Measurements from ENCODE around the gene NCL.

NCL gene

GRCh38 chr2:231429901-231430300 lies 34.4 kb downstream of the NCL start:
- Mint-ChIP-seq H3K4me1 (peaks cover 4% of the 10 kb centered on the region), H3K27ac (no peak overlapping the region), H3K27me3 (peaks cover 6% of the 10 kb centered on the region), H3K4me3 (no peak overlapping the region), H3K36me3 (peaks cover 10% of the 10 kb centered on the region), H3K9me3 (peaks cover 15% of the 10 kb centered on the region)
- DNase-seq (ENCODE audit: low spot score in 2 of 2) (no peak), ATAC-seq (ENCODE audit: low read depth) (no peak)

- ATAC-seq (ENCODE audit: low read depth) (no peak), DNase-seq (ENCODE audit: low spot score in 2 of 2) (no peak)
- H3K36me3 Mint-ChIP-seq, result peaks cover 10% of the 10 kb centered on the region
- H3K4me3 Mint-ChIP-seq, result no peak overlapping the region
- peaks cover 15% of the 10 kb centered on the region for H3K9me3 Mint-ChIP-seq
- H3K27me3 Mint-ChIP-seq, result peaks cover 6% of the 10 kb centered on the region
- no peak overlapping the region for H3K27ac Mint-ChIP-seq
- H3K4me1 Mint-ChIP-seq, result peaks cover 4% of the 10 kb centered on the region
Observed at GRCh38 chr2:231429152-231429551, 35.1 kb downstream of the NCL start.

GRCh38 chr2:231427116-231427515 lies 37.2 kb downstream of the NCL start:
- Mint-ChIP-seq H3K27me3 (peaks cover 6% of the 10 kb centered on the region), H3K4me1 (peaks cover 4% of the 10 kb centered on the region), H3K9me3 (peaks cover 14% of the 10 kb centered on the region), H3K4me3 (no peak overlapping the region), H3K27ac (no peak overlapping the region), H3K36me3 (peaks cover 10% of the 10 kb centered on the region)
- DNase-seq (ENCODE audit: low spot score in 2 of 2) (no peak), ATAC-seq (ENCODE audit: low read depth) (no peak)

DNA sequence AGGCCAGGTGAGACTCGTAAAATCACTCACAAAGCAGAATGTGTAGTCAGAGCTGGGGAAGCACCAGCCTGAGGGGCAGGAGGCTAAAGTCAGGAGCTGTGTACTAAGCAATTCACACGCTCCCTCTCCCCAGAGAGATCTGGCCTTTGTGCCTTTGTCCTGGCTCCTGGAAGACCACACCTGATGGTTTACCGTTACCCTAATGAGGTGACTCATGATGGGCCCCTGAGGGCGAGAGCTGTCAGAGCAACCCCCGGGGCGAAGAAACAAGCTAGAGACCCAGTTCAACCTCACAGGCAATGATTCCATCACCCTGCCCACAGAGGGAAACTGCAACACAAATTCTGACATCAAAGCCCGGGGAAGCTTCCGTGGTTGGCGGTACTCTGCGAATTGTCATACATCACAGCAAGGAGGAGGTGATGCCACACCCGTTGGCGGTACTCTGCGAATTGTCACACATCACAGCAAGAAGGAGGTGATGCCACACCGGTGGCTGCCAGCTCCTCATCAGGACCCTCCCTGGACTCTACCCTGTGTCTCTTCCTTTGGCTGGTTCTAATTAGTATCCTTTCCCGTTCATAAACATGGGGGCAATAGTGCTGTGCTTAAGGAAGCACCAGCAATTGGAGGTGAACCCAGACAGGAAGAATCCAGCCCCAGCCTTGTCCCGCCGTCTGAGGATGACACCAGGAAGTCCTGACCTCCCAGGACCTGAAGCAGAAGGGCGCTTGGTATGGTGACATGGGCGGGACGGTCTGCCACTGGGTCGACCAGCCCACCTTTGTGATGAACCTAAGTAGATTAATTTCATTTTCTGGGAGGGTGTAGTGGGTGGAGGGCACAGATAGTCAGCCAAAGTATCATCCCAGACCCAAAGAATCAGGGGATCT lies 38.2 kb downstream of the NCL start:
- no peak for ATAC-seq (ENCODE audit: low read depth)
- peaks cover 6% of the 10 kb centered on the region for H3K9me3 Mint-ChIP-seq
- H3K4me3 Mint-ChIP-seq, result no peak overlapping the region
- H3K27ac Mint-ChIP-seq, result no peak overlapping the region
- DNase-seq (ENCODE audit: low spot score in 2 of 2), result no peak
- peaks cover 3% of the 10 kb centered on the region for H3K36me3 Mint-ChIP-seq
- peaks cover 4% of the 10 kb centered on the region for H3K4me1 Mint-ChIP-seq
- H3K27me3 Mint-ChIP-seq, result peaks cover 2% of the 10 kb centered on the region

GRCh38 chr2:231425291-231425810 lies 38.9 kb downstream of the NCL start:
- Mint-ChIP-seq H3K9me3 (peaks cover under 1% of the 10 kb centered on the region), H3K27ac (no peak overlapping the region), H3K27me3 (no peaks in the 10 kb centered on the region), H3K4me1 (peaks cover 4% of the 10 kb centered on the region), H3K36me3 (no peaks in the 10 kb centered on the region), H3K4me3 (no peak overlapping the region)
- ATAC-seq (ENCODE audit: low read depth) (no peak), DNase-seq (ENCODE audit: low spot score in 2 of 2) (no peak)

GRCh38 chr2:231423176-231423575 lies 41.1 kb downstream of the NCL start:
- peaks cover 5% of the 10 kb centered on the region for H3K27me3 Mint-ChIP-seq
- DNase-seq (ENCODE audit: low spot score in 2 of 2) (no peak), ATAC-seq (ENCODE audit: low read depth) (no peak)
- no peaks in the 10 kb centered on the region for H3K4me1 Mint-ChIP-seq
- no peaks in the 10 kb centered on the region for H3K36me3 Mint-ChIP-seq
- H3K27ac Mint-ChIP-seq, result no peak overlapping the region
- H3K9me3 Mint-ChIP-seq, result no peaks in the 10 kb centered on the region
- no peak overlapping the region for H3K4me3 Mint-ChIP-seq

DNA sequence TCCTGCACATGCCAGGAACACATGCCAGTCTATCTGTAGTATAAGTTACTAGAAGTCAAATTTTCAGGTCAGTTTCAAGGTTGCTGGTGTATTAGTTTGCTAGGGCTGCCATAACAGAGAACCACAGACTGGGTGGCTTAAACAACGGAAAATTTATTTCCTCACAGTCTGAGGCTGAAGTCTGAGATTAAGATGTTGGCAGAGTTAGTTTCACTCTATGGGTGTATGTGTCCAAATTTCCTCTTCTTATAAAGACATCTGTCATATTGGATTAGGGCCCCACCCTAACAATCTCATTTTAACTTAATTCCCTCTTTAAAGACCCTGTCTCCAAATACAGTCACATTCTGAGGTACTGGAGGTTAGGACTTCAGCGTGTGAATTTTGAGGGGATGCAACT lies 42.2 kb downstream of the NCL start:
- H3K27ac Mint-ChIP-seq, result no peak overlapping the region
- H3K4me1 Mint-ChIP-seq, result no peaks in the 10 kb centered on the region
- H3K36me3 Mint-ChIP-seq, result no peaks in the 10 kb centered on the region
- DNase-seq (ENCODE audit: low spot score in 2 of 2) (no peak), ATAC-seq (ENCODE audit: low read depth) (no peak)
- H3K27me3 Mint-ChIP-seq, result peaks cover 5% of the 10 kb centered on the region
- H3K9me3 Mint-ChIP-seq, result no peaks in the 10 kb centered on the region
- H3K4me3 Mint-ChIP-seq, result no peak overlapping the region

DNA sequence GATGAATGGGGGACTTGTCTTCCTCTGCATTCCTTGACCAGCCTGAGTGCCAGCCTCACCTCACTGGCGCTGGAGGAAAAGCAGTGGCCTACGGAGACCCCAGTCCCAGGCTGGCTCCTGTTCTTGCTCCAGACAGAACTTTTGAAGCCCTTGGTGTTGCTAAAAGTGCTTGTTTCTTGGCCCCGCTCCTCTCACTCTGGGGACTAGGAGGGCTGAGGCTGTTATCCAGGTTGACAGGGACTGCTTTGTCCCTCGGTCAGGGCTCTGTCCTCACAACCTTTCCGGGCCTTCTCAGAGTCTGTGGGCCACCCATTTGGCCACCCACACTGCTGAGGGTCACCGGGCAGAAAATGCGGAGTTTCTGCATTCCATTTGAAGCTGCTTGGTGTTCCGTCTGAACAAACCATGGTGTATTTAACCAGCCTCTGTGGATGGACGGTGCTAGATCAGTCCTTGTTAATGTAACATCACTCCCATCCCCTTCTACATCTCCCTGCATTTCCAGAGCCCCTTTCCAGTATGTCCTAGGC lies 43.2 kb downstream of the NCL start:
- DNase-seq (ENCODE audit: low spot score in 2 of 2) (no peak), ATAC-seq (ENCODE audit: low read depth) (no peak)
- Mint-ChIP-seq H3K4me1 (no peaks in the 10 kb centered on the region), H3K27me3 (peaks cover 5% of the 10 kb centered on the region), H3K4me3 (no peak overlapping the region), H3K36me3 (no peaks in the 10 kb centered on the region), H3K27ac (no peak overlapping the region), H3K9me3 (no peaks in the 10 kb centered on the region)

DNA sequence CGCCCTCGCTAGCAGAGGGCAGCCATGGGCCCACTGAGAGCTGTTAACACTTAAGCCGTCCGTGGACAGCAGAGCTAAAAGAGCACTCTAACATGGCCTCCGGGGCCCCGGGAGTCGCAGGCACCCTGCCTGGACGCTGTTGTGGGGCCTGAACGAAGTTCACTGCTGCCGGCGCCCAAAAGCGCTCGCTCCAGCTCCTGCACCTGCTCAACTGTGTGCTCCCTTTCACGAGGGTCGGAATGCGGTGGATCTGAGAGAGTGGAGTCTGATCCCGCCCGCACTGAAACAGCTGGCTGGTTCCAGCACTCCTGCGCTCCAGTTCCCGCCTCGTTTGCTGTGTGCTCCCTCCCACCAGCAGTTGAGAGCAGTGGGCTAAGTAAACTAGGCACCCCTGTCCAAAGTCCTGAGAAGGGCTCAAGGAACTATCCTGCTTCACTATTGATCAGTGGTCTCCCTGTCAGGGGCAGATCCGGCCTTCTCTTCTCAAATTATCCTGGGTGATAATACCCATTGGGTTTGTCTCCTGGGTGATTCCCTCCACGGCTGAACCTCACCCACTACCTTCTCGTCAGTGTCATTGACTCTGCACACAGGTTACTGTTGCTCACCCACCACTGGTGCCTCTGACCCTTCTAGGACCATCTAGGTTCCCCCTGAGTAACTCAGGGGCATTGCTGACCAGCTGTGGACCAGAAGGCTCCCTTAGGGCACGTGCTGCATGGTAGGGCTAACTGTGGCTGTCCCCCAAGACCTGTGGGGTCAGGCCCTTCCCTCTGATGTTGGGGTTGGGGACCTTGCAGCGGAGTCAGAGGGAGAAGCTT lies 45.3 kb downstream of the NCL start:
- Mint-ChIP-seq H3K27ac (no peak overlapping the region), H3K36me3 (no peaks in the 10 kb centered on the region), H3K9me3 (no peaks in the 10 kb centered on the region), H3K4me1 (no peaks in the 10 kb centered on the region), H3K27me3 (peaks cover 8% of the 10 kb centered on the region), H3K4me3 (no peak overlapping the region)
- no peak for ATAC-seq (ENCODE audit: low read depth)
- DNase-seq (ENCODE audit: low spot score in 2 of 2), result no peak

DNA sequence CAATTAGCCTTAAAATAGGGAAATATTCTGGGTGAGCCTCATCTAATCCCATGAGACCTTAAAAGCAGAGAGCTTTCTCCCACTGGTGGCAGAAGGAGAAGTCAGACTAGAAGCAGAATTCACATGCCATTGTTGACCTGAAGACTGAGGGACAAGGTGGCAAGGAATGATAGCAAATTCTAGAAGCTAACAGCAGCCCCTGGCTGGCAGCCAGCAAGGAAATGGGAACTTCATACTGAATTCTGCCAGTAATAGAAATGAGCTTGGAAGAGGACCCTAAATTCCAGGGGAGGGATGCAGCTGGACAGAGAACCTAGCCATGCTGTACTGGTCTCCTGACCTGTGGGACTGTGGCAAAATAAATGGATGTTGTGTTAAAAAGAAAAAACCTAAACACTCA lies 49.3 kb downstream of the NCL start:
- ATAC-seq (ENCODE audit: low read depth) (no peak), DNase-seq (ENCODE audit: low spot score in 2 of 2) (no peak)
- no peak overlapping the region for H3K27ac Mint-ChIP-seq
- peaks cover 2% of the 10 kb centered on the region for H3K36me3 Mint-ChIP-seq
- H3K9me3 Mint-ChIP-seq, result peaks cover 2% of the 10 kb centered on the region
- no peaks in the 10 kb centered on the region for H3K4me1 Mint-ChIP-seq
- H3K27me3 Mint-ChIP-seq, result peaks cover 11% of the 10 kb centered on the region
- no peak overlapping the region for H3K4me3 Mint-ChIP-seq

- no peak overlapping the region for H3K27ac Mint-ChIP-seq
- H3K36me3 Mint-ChIP-seq, result peaks cover 2% of the 10 kb centered on the region
- ATAC-seq (ENCODE audit: low read depth), result no peak
- H3K4me1 Mint-ChIP-seq, result no peaks in the 10 kb centered on the region
- peaks cover 8% of the 10 kb centered on the region for H3K27me3 Mint-ChIP-seq
- DNase-seq (ENCODE audit: low spot score in 2 of 2), result no peak
- H3K9me3 Mint-ChIP-seq, result peaks cover 2% of the 10 kb centered on the region
- no peak overlapping the region for H3K4me3 Mint-ChIP-seq
Observed at GRCh38 chr2:231413921-231414476, 50.3 kb downstream of the NCL start.

- Mint-ChIP-seq H3K36me3 (peaks cover 2% of the 10 kb centered on the region), H3K9me3 (peaks cover 2% of the 10 kb centered on the region), H3K4me1 (no peaks in the 10 kb centered on the region), H3K4me3 (no peak overlapping the region), H3K27me3 (peaks cover 7% of the 10 kb centered on the region), H3K27ac (no peak overlapping the region)
- ATAC-seq (ENCODE audit: low read depth) (no peak), DNase-seq (ENCODE audit: low spot score in 2 of 2) (no peak)
Observed at GRCh38 chr2:231413456-231413855, 50.8 kb downstream of the NCL start.

DNA sequence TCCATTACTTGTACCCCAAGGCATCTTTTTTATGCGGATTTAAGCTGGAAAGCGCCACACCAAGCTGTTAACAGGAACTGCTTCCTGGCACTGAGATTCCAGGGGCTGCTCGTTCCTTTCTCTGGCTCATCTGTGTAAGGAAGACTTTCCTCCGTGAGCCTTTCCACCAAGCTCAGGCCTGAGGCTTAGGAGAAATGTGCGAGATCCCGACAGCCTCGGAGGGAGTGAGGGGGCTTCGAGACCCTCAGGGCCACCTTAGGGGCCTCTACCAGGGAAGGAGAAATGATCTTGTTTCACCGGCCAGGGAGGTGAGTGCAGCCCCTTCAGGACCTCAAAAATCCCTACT lies 51.7 kb downstream of the NCL start:
- H3K4me3 Mint-ChIP-seq, result peak overlapping the region; percentile 66

More for the DNA sequence above, 51.7 kb downstream of the NCL start:
- DNase-seq (ENCODE audit: low spot score in 2 of 2) (no peak), ATAC-seq (ENCODE audit: low read depth) (no peak)
- H3K4me1 Mint-ChIP-seq, result no peaks in the 10 kb centered on the region
- H3K27me3 Mint-ChIP-seq, result peaks cover 7% of the 10 kb centered on the region
- H3K36me3 Mint-ChIP-seq, result peaks cover 2% of the 10 kb centered on the region
- H3K9me3 Mint-ChIP-seq, result peaks cover 2% of the 10 kb centered on the region
- no peak overlapping the region for H3K27ac Mint-ChIP-seq
